Measurements from ENCODE around the gene WDR90. TPM values are rescaled to one million over a fixed set of nuclear protein-coding genes. Genes with fewer than 3 reads are reported as not detected.

WDR90 gene
- total RNA-seq, 1 experiment from 2014 or later, result 57.8 TPM

GRCh38 chr16:698911-699671, 49.9 kb downstream of the WDR90 start:
- no peak for DNase-seq
- H3K36me3 Mint-ChIP-seq (ENCODE audit: insufficient read depth, unreplicated experiment), result peaks cover 19% of the 10 kb centered on the region
- H3K9me3 Mint-ChIP-seq (ENCODE audit: unreplicated experiment), result no peaks in the 10 kb centered on the region
- Histone ChIP-seq H3K4me3 (ENCODE audit: low read depth, low read length) (no peak overlapping the region), H3K27me3 (replicated peaks; ENCODE audit: control insufficient read depth, insufficient read depth, low read length) (no peaks in the 10 kb centered on the region; the same call in 1 of the 2 replicates), H3K36me3 (ENCODE audit: control insufficient read depth, insufficient read depth, low read length) (no peaks in the 10 kb centered on the region), H3K9me3 (no peaks in the 10 kb centered on the region), H3K4me1 (peaks cover 7% of the 10 kb centered on the region)
- no TSS peak for BruUV-seq (replicated peaks)
- CTCF ChIA-PET, result interaction anchor here (0.6 kb wide), 1 partner anchor 13 kb away, joined by 3 read pairs; no protein-coding TSS in a partner anchor
- H3K4me3 Mint-ChIP-seq (ENCODE audit: unreplicated experiment), result no peak overlapping the region
- intact Hi-C loops (cut with micrococcal nuclease; ENCODE audit: unreplicated experiment), result no loop called here
- peaks cover 9% of the 10 kb centered on the region for H3K27me3 Mint-ChIP-seq (ENCODE audit: insufficient read depth, unreplicated experiment)
- no peaks in the 10 kb centered on the region for H3K4me1 Mint-ChIP-seq (ENCODE audit: low read depth, unreplicated experiment)
- POLR2A ChIA-PET, result no interaction called here
- no peak for TF ChIP-seq CTCF (IDR thresholded peaks at IDR 0.05; ENCODE audit: insufficient read depth in 1 of 2, low read depth in 1 of 2, low read length in 1 of 2, severe bottlenecking in 1 of 2, unreplicated experiment in 1 of 2)
- H3K27ac Mint-ChIP-seq (ENCODE audit: unreplicated experiment), result no peak overlapping the region

- peaks cover 6% of the 10 kb centered on the region for H3K36me3 Mint-ChIP-seq (ENCODE audit: insufficient read depth, unreplicated experiment)
- peaks cover 9% of the 10 kb centered on the region for H3K27me3 Mint-ChIP-seq (ENCODE audit: insufficient read depth, unreplicated experiment)
- no peak overlapping the region for H3K27ac Mint-ChIP-seq (ENCODE audit: unreplicated experiment)
- no peaks in the 10 kb centered on the region for H3K9me3 ChIP-seq
- no peak for TF ChIP-seq CTCF (IDR thresholded peaks at IDR 0.05; ENCODE audit: insufficient read depth in 1 of 2, low read depth in 1 of 2, low read length in 1 of 2, severe bottlenecking in 1 of 2, unreplicated experiment in 1 of 2)
- ChIA-PET POLR2A (no interaction called here), CTCF (no interaction called here)
- intact Hi-C loops (cut with micrococcal nuclease; ENCODE audit: unreplicated experiment), result no loop called here
- H3K4me1 Mint-ChIP-seq (ENCODE audit: low read depth, unreplicated experiment), result no peaks in the 10 kb centered on the region
- H3K4me1 ChIP-seq, result peaks cover 5% of the 10 kb centered on the region
- peak in 1 of 2 experiments; percentile 75 for DNase-seq
- no TSS peak for BruUV-seq (replicated peaks)
- no peaks in the 10 kb centered on the region for H3K36me3 ChIP-seq (ENCODE audit: control insufficient read depth, insufficient read depth, low read length)
- H3K4me3 ChIP-seq (ENCODE audit: low read depth, low read length), result no peak overlapping the region
- no peaks in the 10 kb centered on the region; the same call in none of the 2 replicates for H3K27me3 ChIP-seq (replicated peaks; ENCODE audit: control insufficient read depth, insufficient read depth, low read length)
- no peak overlapping the region for H3K4me3 Mint-ChIP-seq (ENCODE audit: unreplicated experiment)
- H3K9me3 Mint-ChIP-seq (ENCODE audit: unreplicated experiment), result no peaks in the 10 kb centered on the region
Measured at GRCh38 chr16:700684-701584, 51.8 kb downstream of the WDR90 start.

- H3K9me3 Mint-ChIP-seq (ENCODE audit: unreplicated experiment), result no peaks in the 10 kb centered on the region
- H3K27me3 ChIP-seq (replicated peaks; ENCODE audit: control insufficient read depth, insufficient read depth, low read length), result no peaks in the 10 kb centered on the region; the same call in none of the 2 replicates
- peaks cover 9% of the 10 kb centered on the region for H3K27me3 Mint-ChIP-seq (ENCODE audit: insufficient read depth, unreplicated experiment)
Measured at GRCh38 chr16:702341-702740, 53.2 kb downstream of the WDR90 start.

More at GRCh38 chr16:702341-702740, 53.2 kb downstream of the WDR90 start:
- no peak for DNase-seq
- BruUV-seq (replicated peaks), result no TSS peak
- intact Hi-C loops (cut with micrococcal nuclease; ENCODE audit: unreplicated experiment), result no loop called here
- TF ChIP-seq CTCF (IDR thresholded peaks at IDR 0.05; ENCODE audit: insufficient read depth in 1 of 2, low read depth in 1 of 2, low read length in 1 of 2, severe bottlenecking in 1 of 2, unreplicated experiment in 1 of 2), result no peak
- ChIA-PET POLR2A (no interaction called here), CTCF (no interaction called here)
- H3K27ac Mint-ChIP-seq (ENCODE audit: unreplicated experiment), result no peak overlapping the region
- H3K36me3 ChIP-seq (ENCODE audit: control insufficient read depth, insufficient read depth, low read length), result no peaks in the 10 kb centered on the region
- H3K4me1 ChIP-seq, result peaks cover 5% of the 10 kb centered on the region
- H3K36me3 Mint-ChIP-seq (ENCODE audit: insufficient read depth, unreplicated experiment), result peaks cover 6% of the 10 kb centered on the region
- H3K4me3 Mint-ChIP-seq (ENCODE audit: unreplicated experiment), result no peak overlapping the region
- no peaks in the 10 kb centered on the region for H3K4me1 Mint-ChIP-seq (ENCODE audit: low read depth, unreplicated experiment)
- no peak overlapping the region for H3K4me3 ChIP-seq (ENCODE audit: low read depth, low read length)
- H3K9me3 ChIP-seq, result no peaks in the 10 kb centered on the region

Data from Caco-2 (cell line).